Neural progenitor cell (in vitro differentiated cells): ENCODE data around the gene HOXC5. TPM values are rescaled to one million over a fixed set of nuclear protein-coding genes. Genes with fewer than 3 reads are reported as not detected.
"Not testable (repeated sequence)": the region's sequence is repeated elsewhere in the genome, so short reads cannot be mapped to it uniquely, and the experiment has no call there.

ENCODE experiments used
- DNase-seq: peaks from one replicate; pipeline ENCODE4 v3.0.0-alpha.2; 2016; ENCODE audit warnings: low spot score
- H2AFZ ChIP-seq: fragments of 200-600 bp; sonication (generic); replicated peaks from 2 replicates; pipeline ENCODE4 v1.6.1; 2016; ENCODE audit warnings: antibody characterized with exemption
- H3F3A ChIP-seq: fragments of 200-600 bp; sonication (generic); 2 replicates; pipeline ENCODE4 v1.6.1; 2016; ENCODE audit warnings: antibody characterized with exemption, low read depth
- H3K27ac ChIP-seq: fragments of 200-600 bp; sonication (generic); 2 replicates; pipeline ENCODE4 v1.5.1; 2016; ENCODE audit warnings: mild to moderate bottlenecking
- H3K27me3 ChIP-seq: fragments of 200-600 bp; sonication (generic); 2 replicates; pipeline ENCODE4 v1.6.1; 2016; ENCODE audit warnings: mild to moderate bottlenecking, moderate library complexity
- H3K36me3 ChIP-seq: fragments of 200-600 bp; sonication (generic); 2 replicates; pipeline ENCODE4 v1.5.1; 2016
- H3K4me1 ChIP-seq: fragments of 200-600 bp; sonication (generic); 2 replicates; pipeline ENCODE4 v1.6.1; 2016; ENCODE audit warnings: mixed run types
- H3K4me2 ChIP-seq: fragments of 200-600 bp; sonication (generic); 2 replicates; pipeline ENCODE4 v1.6.1; 2016
- H3K4me3 ChIP-seq: fragments of 200-600 bp; sonication (generic); 2 replicates; pipeline ENCODE4 v1.5.1; 2016
- H3K79me2 ChIP-seq: fragments of 200-600 bp; sonication (generic); 2 replicates; pipeline ENCODE4 v1.6.1; 2016; ENCODE audit warnings: low read depth
- H3K9ac ChIP-seq: fragments of 200-600 bp; sonication (generic); 2 replicates; pipeline ENCODE4 v1.6.1; 2016
- H3K9me3 ChIP-seq: fragments of 200-600 bp; sonication (generic); 2 replicates; pipeline ENCODE4 v1.5.1; 2016; ENCODE audit warnings: low read depth
- H4K20me1 ChIP-seq: fragments of 200-600 bp; sonication (generic); 2 replicates; pipeline ENCODE4 v1.6.1; 2016; ENCODE audit warnings: low read depth
- H3K27ac Mint-ChIP-seq: 3 replicates; pipeline ENCODE4 v1.8.0; 2021; ENCODE audit warnings: mixed read lengths
- H3K27me3 Mint-ChIP-seq: 2 replicates; pipeline ENCODE4 v1.8.0; 2022; ENCODE audit warnings: low read depth, mild to moderate bottlenecking, inconsistent platforms, moderate library complexity, mixed read lengths; ENCODE audit not compliant: insufficient read depth
- H3K36me3 Mint-ChIP-seq: 3 replicates; pipeline ENCODE4 v1.8.0; 2021; ENCODE audit warnings: mixed read lengths
- H3K4me1 Mint-ChIP-seq: 3 replicates; pipeline ENCODE4 v1.8.0; 2021; ENCODE audit warnings: mixed read lengths
- H3K4me3 Mint-ChIP-seq: 3 replicates; pipeline ENCODE4 v1.8.0; 2021; ENCODE audit warnings: mild to moderate bottlenecking, moderate library complexity, mixed read lengths
- H3K9me3 Mint-ChIP-seq: 3 replicates; pipeline ENCODE4 v1.8.0; 2020; ENCODE audit warnings: mixed read lengths
- CTCF ChIP-seq: fragments of 200-600 bp; sonication (generic); IDR thresholded peaks from 2 replicates; pipeline ENCODE4 v1.5.1; 2017; ENCODE audit warnings: antibody characterized with exemption, mild to moderate bottlenecking
- EZH2 ChIP-seq: fragments of 200-600 bp; sonication (generic); IDR thresholded peaks from 2 replicates; pipeline ENCODE4 v1.6.1; 2017; ENCODE audit warnings: antibody characterized with exemption, mild to moderate bottlenecking, moderate library complexity
- EZH2phosphoT487 ChIP-seq: fragments of 200-600 bp; sonication (generic); IDR thresholded peaks from 2 replicates; pipeline ENCODE4 v1.6.1; 2017; ENCODE audit warnings: antibody characterized with exemption
- total RNA-seq: library from RNA; depleted of rRNA; stranded (reverse); fragments of >200 nt; gene quantifications from 2 replicates; pipeline ENCODE4 v1.2.3, GENCODE V29; 2015; ENCODE audit warnings: low replicate concordance

The HOXC5 gene
- total RNA-seq, 1 donor from 2014 or later = not detected

GRCh38 chr12:54040648-54041047 lies 7.8 kb downstream of the HOXC5 start:
- peaks cover 8% of the 10 kb centered on the region for H3K9me3 Mint-ChIP-seq
- Histone ChIP-seq H3K36me3 (no peaks in the 10 kb centered on the region), H3K9me3 (no peaks in the 10 kb centered on the region), H3F3A (no peaks in the 10 kb centered on the region), H3K9ac (no peak overlapping the region), H3K27ac (no peak overlapping the region), H3K4me3 (no peak overlapping the region), H4K20me1 (peaks cover 27% of the 10 kb centered on the region), H3K4me2 (no peak overlapping the region), H3K79me2 (no peaks in the 10 kb centered on the region), H3K27me3 (peaks cover 100% of the 10 kb centered on the region), H2AFZ (no peak overlapping the region), H3K4me1 (no peaks in the 10 kb centered on the region)
- no peak for DNase-seq
- no peak overlapping the region for H3K27ac Mint-ChIP-seq
- H3K27me3 Mint-ChIP-seq = peaks cover 92% of the 10 kb centered on the region
- H3K36me3 Mint-ChIP-seq = no peaks in the 10 kb centered on the region
- H3K4me1 Mint-ChIP-seq = no peaks in the 10 kb centered on the region
- no peak overlapping the region for H3K4me3 Mint-ChIP-seq
- no peak for TF ChIP-seq EZH2
- TF ChIP-seq CTCF = no peak
- no peak for TF ChIP-seq EZH2phosphoT487

- no peaks in the 10 kb centered on the region for H3K36me3 Mint-ChIP-seq
- H3K4me1 Mint-ChIP-seq = no peaks in the 10 kb centered on the region
- no peaks in the 10 kb centered on the region for H3K9me3 ChIP-seq
- no peak overlapping the region for H3K27ac Mint-ChIP-seq
- H3K4me3 ChIP-seq = no peak overlapping the region
- DNase-seq = peak; percentile 62
- no peak overlapping the region for H2AFZ ChIP-seq
- H3K27ac ChIP-seq = no peak overlapping the region
- TF ChIP-seq CTCF (no peak), EZH2 (no peak), EZH2phosphoT487 (no peak)
- no peaks in the 10 kb centered on the region for H3K36me3 ChIP-seq
- peaks cover 92% of the 10 kb centered on the region for H3K27me3 Mint-ChIP-seq
- no peak overlapping the region for H3K4me2 ChIP-seq
- H3K9me3 Mint-ChIP-seq = peaks cover 5% of the 10 kb centered on the region
- H3K79me2 ChIP-seq = no peaks in the 10 kb centered on the region
- H3K4me1 ChIP-seq = no peaks in the 10 kb centered on the region
- no peak overlapping the region for H3K4me3 Mint-ChIP-seq
- H4K20me1 ChIP-seq = peaks cover 29% of the 10 kb centered on the region
- no peaks in the 10 kb centered on the region for H3F3A ChIP-seq
- H3K27me3 ChIP-seq = peaks cover 100% of the 10 kb centered on the region
- H3K9ac ChIP-seq = no peak overlapping the region
These were observed 8.3 kb downstream of the HOXC5 start for GRCh38 chr12:54041097-54041690.

- not testable (repeated sequence) for H3K27ac ChIP-seq, H2AFZ ChIP-seq, H3K4me2 ChIP-seq, H3K27ac Mint-ChIP-seq, H3K4me1 Mint-ChIP-seq, H3K4me3 Mint-ChIP-seq, H3K4me1 ChIP-seq, H3K9ac ChIP-seq, DNase-seq, H3K4me3 ChIP-seq, H3F3A ChIP-seq, H3K36me3 Mint-ChIP-seq, H3K9me3 ChIP-seq, H3K9me3 Mint-ChIP-seq, H3K36me3 ChIP-seq, H3K79me2 ChIP-seq
- Histone ChIP-seq H3K27me3 (peaks cover 100% of the 10 kb centered on the region), H4K20me1 (peaks cover 38% of the 10 kb centered on the region)
- peaks cover 94% of the 10 kb centered on the region for H3K27me3 Mint-ChIP-seq
These were observed 9.2 kb downstream of the HOXC5 start for GRCh38 chr12:54042033-54042432.

DNA sequence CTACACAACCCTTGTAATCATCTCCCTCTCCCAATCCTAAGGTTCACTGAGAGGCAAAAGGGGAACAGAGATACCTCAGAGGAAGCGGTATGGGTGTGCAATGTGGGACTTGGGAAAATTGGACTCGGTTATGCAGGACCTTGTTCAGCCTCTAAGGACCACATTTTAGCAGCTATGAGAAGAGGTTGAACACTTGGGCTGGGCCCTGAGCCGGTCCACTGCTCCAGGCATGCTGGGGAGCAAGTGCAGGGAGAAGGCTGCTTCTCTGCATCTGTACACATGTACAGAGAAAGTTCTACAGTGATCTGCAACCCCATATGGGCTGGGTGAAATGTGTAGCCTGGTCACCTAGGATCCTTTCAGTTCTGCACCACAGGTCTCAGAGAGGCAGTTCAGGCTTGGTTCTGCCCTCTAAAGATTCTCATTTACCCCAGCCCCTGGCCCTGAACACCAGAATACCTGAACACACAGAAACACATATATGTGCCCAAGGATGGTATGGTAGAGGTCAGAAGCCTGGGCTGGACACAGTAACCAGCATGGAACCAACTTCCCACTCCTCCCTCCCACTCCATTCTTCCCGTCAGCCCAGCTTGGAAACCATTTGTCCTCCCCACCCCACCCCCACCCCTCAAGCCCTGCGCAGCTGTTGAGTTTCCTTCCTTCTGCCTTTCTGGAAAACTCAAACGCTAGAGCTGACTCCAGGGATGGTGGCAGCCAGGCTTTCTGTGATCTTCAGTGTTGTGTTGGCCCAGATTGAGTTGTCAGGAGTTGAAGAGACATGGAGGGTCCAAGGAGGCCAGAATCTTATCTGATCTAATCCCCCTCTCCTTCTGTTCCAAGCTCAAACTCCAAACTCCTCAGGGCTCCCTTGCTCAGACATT lies 10.4 kb downstream of the HOXC5 start:
- peaks cover 100% of the 10 kb centered on the region for H3K27me3 ChIP-seq
- no peak overlapping the region for H3K4me3 ChIP-seq
- Mint-ChIP-seq H3K36me3 (no peaks in the 10 kb centered on the region), H3K27me3 (peaks cover 93% of the 10 kb centered on the region), H3K9me3 (peaks cover 5% of the 10 kb centered on the region), H3K27ac (no peak overlapping the region), H3K4me3 (no peak overlapping the region), H3K4me1 (no peaks in the 10 kb centered on the region)
- H3K36me3 ChIP-seq = no peaks in the 10 kb centered on the region
- H4K20me1 ChIP-seq = peaks cover 44% of the 10 kb centered on the region
- no peaks in the 10 kb centered on the region for H3K4me1 ChIP-seq
- H3K9ac ChIP-seq = no peak overlapping the region
- H3K9me3 ChIP-seq = no peaks in the 10 kb centered on the region
- no peak overlapping the region for H3K27ac ChIP-seq
- H3F3A ChIP-seq = no peaks in the 10 kb centered on the region
- no peak overlapping the region for H2AFZ ChIP-seq
- H3K79me2 ChIP-seq = no peaks in the 10 kb centered on the region
- TF ChIP-seq CTCF = no peak
- no peak overlapping the region for H3K4me2 ChIP-seq
- no peak for DNase-seq
